ENCODE results near the gene ATG13.

The ATG13 gene

GRCh38 chr11:46675288-46675851 lies 58.0 kb downstream of the ATG13 start:
- Histone ChIP-seq H3K79me2 (ENCODE audit: low read length) (no peaks in the 10 kb centered on the region), H3K4me1 (ENCODE audit: low read length) (peaks cover 6% of the 10 kb centered on the region; the same call in 1 of the 2 replicates), H2AFZ (ENCODE audit: low read depth, low read length) (no peak overlapping the region), H4K20me1 (ENCODE audit: insufficient read depth, low read length) (no peaks in the 10 kb centered on the region), H3K27ac (ENCODE audit: low read length) (no peak overlapping the region), H3K4me2 (ENCODE audit: low read length) (no peak overlapping the region), H3K27me3 (ENCODE audit: low read depth, low read length) (no peaks in the 10 kb centered on the region), H3K9ac (ENCODE audit: low read length) (no peak overlapping the region), H3K4me3 (ENCODE audit: low read length) (no peak overlapping the region), H3K9me3 (ENCODE audit: insufficient read depth, low read length) (no peaks in the 10 kb centered on the region), H3K36me3 (replicated peaks; ENCODE audit: low read depth, low read length) (peaks cover 6% of the 10 kb centered on the region)
- no peak for TF ChIP-seq EZH2phosphoT487 (IDR thresholded peaks at IDR 0.05; ENCODE audit: low read depth)
- TF ChIP-seq, protein P1, sequence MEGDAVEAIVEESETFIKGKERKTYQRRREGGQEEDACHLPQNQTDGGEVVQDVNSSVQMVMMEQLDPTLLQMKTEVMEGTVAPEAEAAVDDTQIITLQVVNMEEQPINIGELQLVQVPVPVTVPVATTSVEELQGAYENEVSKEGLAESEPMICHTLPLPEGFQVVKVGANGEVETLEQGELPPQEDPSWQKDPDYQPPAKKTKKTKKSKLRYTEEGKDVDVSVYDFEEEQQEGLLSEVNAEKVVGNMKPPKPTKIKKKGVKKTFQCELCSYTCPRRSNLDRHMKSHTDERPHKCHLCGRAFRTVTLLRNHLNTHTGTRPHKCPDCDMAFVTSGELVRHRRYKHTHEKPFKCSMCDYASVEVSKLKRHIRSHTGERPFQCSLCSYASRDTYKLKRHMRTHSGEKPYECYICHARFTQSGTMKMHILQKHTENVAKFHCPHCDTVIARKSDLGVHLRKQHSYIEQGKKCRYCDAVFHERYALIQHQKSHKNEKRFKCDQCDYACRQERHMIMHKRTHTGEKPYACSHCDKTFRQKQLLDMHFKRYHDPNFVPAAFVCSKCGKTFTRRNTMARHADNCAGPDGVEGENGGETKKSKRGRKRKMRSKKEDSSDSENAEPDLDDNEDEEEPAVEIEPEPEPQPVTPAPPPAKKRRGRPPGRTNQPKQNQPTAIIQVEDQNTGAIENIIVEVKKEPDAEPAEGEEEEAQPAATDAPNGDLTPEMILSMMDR (IDR thresholded peaks at IDR 0.05; ENCODE audit: low read depth, low read length) = no peak

GRCh38 chr11:46675949-46676348 lies 58.6 kb downstream of the ATG13 start:
- Histone ChIP-seq H4K20me1 (ENCODE audit: insufficient read depth, low read length) (no peaks in the 10 kb centered on the region), H3K4me2 (ENCODE audit: low read length) (no peak overlapping the region), H3K27ac (ENCODE audit: low read length) (no peak overlapping the region), H3K36me3 (replicated peaks; ENCODE audit: low read depth, low read length) (peaks cover 6% of the 10 kb centered on the region), H3K27me3 (ENCODE audit: low read depth, low read length) (no peaks in the 10 kb centered on the region), H2AFZ (ENCODE audit: low read depth, low read length) (no peak overlapping the region), H3K4me1 (ENCODE audit: low read length) (peaks cover 6% of the 10 kb centered on the region; the same call in 1 of the 2 replicates), H3K79me2 (ENCODE audit: low read length) (no peaks in the 10 kb centered on the region), H3K9me3 (ENCODE audit: insufficient read depth, low read length) (no peaks in the 10 kb centered on the region), H3K9ac (ENCODE audit: low read length) (no peak overlapping the region), H3K4me3 (ENCODE audit: low read length) (no peak overlapping the region)
- no peak for TF ChIP-seq EZH2phosphoT487 (IDR thresholded peaks at IDR 0.05; ENCODE audit: low read depth)

DNA sequence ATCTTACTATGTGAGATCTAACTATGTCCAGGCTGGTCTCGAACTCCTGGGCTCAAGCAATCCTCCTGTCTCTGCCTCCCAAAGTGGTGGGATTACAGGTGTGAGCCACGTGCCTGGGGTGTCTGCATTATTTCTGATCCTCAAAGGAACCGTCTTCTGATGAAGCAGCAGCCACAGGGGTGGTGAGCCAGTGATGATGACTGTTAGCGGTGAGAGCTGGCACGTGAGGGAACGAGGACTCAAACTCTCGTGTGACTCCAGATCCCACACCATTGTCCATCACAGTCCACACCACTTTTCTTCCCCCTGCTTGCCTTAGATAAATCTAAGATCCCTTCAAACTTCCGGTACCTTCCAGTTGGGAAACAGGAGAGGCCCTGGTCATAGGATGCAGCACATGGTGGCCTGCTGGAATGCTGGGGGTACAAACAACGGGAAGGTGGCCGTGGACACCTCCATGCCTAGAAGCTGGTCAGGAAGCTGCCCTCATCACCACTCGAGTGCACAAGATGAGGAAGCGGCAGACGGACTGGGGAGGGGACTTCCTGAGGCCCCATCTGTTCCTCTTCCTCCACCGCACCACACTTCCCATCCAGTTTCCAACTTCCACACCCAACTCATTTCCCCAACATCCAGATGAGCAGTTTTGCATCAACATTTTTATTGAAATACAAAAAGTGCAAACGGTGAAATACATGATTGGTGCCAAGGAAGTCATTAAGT lies 59.2 kb downstream of the ATG13 start:
- Histone ChIP-seq H3K27ac (ENCODE audit: low read length) (no peak overlapping the region), H3K9ac (ENCODE audit: low read length) (no peak overlapping the region), H3K27me3 (ENCODE audit: low read depth, low read length) (no peaks in the 10 kb centered on the region), H3K4me2 (ENCODE audit: low read length) (no peak overlapping the region), H4K20me1 (ENCODE audit: insufficient read depth, low read length) (no peaks in the 10 kb centered on the region), H2AFZ (ENCODE audit: low read depth, low read length) (no peak overlapping the region), H3K36me3 (replicated peaks; ENCODE audit: low read depth, low read length) (peaks cover 6% of the 10 kb centered on the region), H3K4me3 (ENCODE audit: low read length) (no peak overlapping the region), H3K79me2 (ENCODE audit: low read length) (no peaks in the 10 kb centered on the region), H3K4me1 (ENCODE audit: low read length) (peaks cover 6% of the 10 kb centered on the region; the same call in 1 of the 2 replicates), H3K9me3 (ENCODE audit: insufficient read depth, low read length) (no peaks in the 10 kb centered on the region)
- TF ChIP-seq, protein P1 (IDR thresholded peaks at IDR 0.05; ENCODE audit: low read depth, low read length) = no peak
- no peak for TF ChIP-seq EZH2phosphoT487 (IDR thresholded peaks at IDR 0.05; ENCODE audit: low read depth)

DNA sequence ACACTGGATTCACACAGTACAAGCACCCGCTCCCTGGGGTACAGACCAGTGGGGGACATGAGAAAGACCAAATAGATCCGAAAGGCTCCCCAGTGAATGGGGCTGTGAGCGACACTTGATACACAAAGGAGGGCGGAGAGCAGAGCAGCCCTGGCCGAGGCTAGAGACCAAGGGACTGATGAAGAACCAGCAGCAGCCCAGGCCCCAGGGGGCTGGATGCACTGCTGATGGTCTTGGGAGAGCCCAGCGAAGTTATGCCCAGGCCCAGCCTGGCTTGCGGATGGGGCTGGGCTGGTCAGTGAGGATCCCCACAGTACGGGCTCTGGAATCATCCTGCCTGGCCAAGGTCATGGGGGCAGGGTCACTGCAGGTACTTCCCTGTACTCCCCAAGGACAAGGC lies 59.8 kb downstream of the ATG13 start:
- H3K4me3 ChIP-seq (ENCODE audit: low read length) = no peak overlapping the region
- H3K9me3 ChIP-seq (ENCODE audit: insufficient read depth, low read length) = no peaks in the 10 kb centered on the region
- H3K27ac ChIP-seq (ENCODE audit: low read length) = no peak overlapping the region
- no peaks in the 10 kb centered on the region for H3K79me2 ChIP-seq (ENCODE audit: low read length)
- H3K9ac ChIP-seq (ENCODE audit: low read length) = no peak overlapping the region
- no peaks in the 10 kb centered on the region for H4K20me1 ChIP-seq (ENCODE audit: insufficient read depth, low read length)
- peaks cover 6% of the 10 kb centered on the region for H3K36me3 ChIP-seq (replicated peaks; ENCODE audit: low read depth, low read length)
- no peak overlapping the region for H3K4me2 ChIP-seq (ENCODE audit: low read length)
- H3K4me1 ChIP-seq (ENCODE audit: low read length) = peaks cover 6% of the 10 kb centered on the region; the same call in 1 of the 2 replicates
- no peak overlapping the region for H2AFZ ChIP-seq (ENCODE audit: low read depth, low read length)
- no peaks in the 10 kb centered on the region for H3K27me3 ChIP-seq (ENCODE audit: low read depth, low read length)
- TF ChIP-seq EZH2phosphoT487 (IDR thresholded peaks at IDR 0.05; ENCODE audit: low read depth) = no peak
- TF ChIP-seq, protein P1 (IDR thresholded peaks at IDR 0.05; ENCODE audit: low read depth, low read length) = no peak

All from OCI-LY3 (cell line).